WTC11 (cell line): ENCODE data around the gene MICAL3.

ENCODE experiments used
- CREB1 ChIP-seq: sonication (generic); formaldehyde crosslinking; IDR thresholded peaks from 2 replicates; pipeline ENCODE4 v1.8.0; 2023; ENCODE audit warnings: mild to moderate bottlenecking, missing genetic modification reagents
- CTCF ChIP-seq: fragments of 200-600 bp; IDR thresholded peaks from 2 replicates; pipeline ENCODE4 v1.8.0; 2022; ENCODE audit warnings: antibody characterized with exemption
- E2F1 ChIP-seq: sonication (generic); formaldehyde crosslinking; IDR thresholded peaks from 2 replicates; pipeline ENCODE4 v1.8.0; 2022; ENCODE audit warnings: mild to moderate bottlenecking, missing genetic modification reagents
- GABPB1 ChIP-seq: sonication (generic); formaldehyde crosslinking; IDR thresholded peaks from 2 replicates; pipeline ENCODE4 v1.8.1; 2023; ENCODE audit warnings: mild to moderate bottlenecking, missing genetic modification reagents
- GRHL2 ChIP-seq: fragments of 250-450 bp; sonication (Bioruptor Pico); IDR thresholded peaks from 2 replicates; pipeline ENCODE4 v1.8.0; 2022; ENCODE audit warnings: mild to moderate bottlenecking, moderate library complexity; ENCODE audit not compliant: insufficient replicate concordance, severe bottlenecking
- NR1H2 ChIP-seq: sonication (generic); formaldehyde crosslinking; IDR thresholded peaks from 2 replicates; pipeline ENCODE4 v1.9.0; 2021; ENCODE audit warnings: mild to moderate bottlenecking, moderate library complexity, missing genetic modification reagents
- RELA ChIP-seq: sonication (generic); formaldehyde crosslinking; IDR thresholded peaks from 2 replicates; pipeline ENCODE4 v1.8.1; 2022; ENCODE audit warnings: missing genetic modification reagents, mild to moderate bottlenecking, borderline replicate concordance
- SP1 ChIP-seq: sonication (generic); formaldehyde crosslinking; conservative IDR thresholded peaks from 2 replicates; pipeline ENCODE4 v1.8.1; 2022; ENCODE audit warnings: missing genetic modification reagents
- USF1 ChIP-seq: sonication (generic); formaldehyde crosslinking; IDR thresholded peaks from 2 replicates; pipeline ENCODE4 v1.8.0; 2022; ENCODE audit warnings: mild to moderate bottlenecking, missing genetic modification reagents

- TF ChIP-seq E2F1 (CRISPR knock-in tag) (no peak), CTCF (no peak), GABPB1 (CRISPR knock-in tag) (no peak), GRHL2 (CRISPR knock-in tag) (no peak), SP1 (CRISPR knock-in tag) (no peak), USF1 (no peak), NR1H2 (CRISPR knock-in tag) (no peak), CREB1 (no peak), RELA (CRISPR knock-in tag) (no peak)
Observed at GRCh38 chr22:17927062-17927461, 97.3 kb downstream of the MICAL3 start.
